ENCODE results near the gene SLCO2B1. TPM values are rescaled to one million over a fixed set of nuclear protein-coding genes. Genes with fewer than 3 reads are reported as not detected.

The SLCO2B1 gene
- total and polyA plus RNA-seq, 3 experiments from 2014 or later: 0.98 to 1.3 TPM; not detected in 1

DNA sequence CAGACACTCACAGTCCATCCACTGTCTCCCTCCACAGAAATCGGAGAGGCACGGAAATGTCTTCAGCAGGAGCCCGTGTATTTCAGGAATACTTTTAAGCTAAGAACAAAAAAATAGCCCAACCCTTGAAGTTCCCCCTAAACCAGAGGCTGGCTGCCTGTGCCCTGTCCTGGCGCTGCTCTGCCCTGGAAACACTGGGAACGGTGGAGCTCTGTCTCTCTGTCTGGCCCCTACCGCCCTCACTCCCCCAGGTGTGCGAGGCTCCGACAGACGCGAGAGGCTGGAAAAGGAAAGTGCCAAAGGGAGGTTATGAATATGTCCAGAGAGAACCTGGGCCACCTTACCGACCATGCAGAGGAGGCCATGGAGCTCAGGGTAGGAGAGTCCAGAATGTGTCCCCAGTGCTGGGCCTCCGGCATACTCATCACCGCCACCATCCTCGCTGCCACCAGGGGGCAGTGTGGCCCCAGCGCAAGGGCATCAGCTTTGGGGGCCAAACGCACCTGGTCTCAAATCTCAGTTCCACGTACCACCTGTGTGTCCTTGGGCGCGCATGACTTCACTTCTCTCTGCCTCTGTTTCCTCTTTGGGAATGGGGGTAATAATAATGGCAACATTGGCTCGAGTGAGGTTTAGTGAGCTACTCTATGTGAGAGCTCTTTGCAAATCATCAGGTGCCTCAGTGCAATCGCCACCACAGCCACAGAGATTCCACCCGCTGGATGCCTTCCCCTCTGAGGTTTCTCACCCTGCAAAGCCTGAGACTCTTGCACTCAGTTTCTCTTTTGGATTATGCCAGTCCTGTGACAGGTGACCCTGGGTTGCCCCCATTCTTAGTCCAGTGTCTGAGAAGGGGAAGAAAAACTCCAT, 10.4 kb upstream of the SLCO2B1 start:
- ChIA-PET POLR2A (interaction anchor here (0.8 to 1.8 kb wide), 3 partner anchors 64 to 108 kb away, joined by 4 to 5 read pairs (median 4); no protein-coding TSS in a partner anchor), CTCF (interaction anchor here (0.7 to 18.8 kb wide), 32 partner anchors 8 to 248 kb away, joined by 3 to 419 read pairs (median 4); partner anchors contain the start of gene TPBGL)
- no peaks in the 10 kb centered on the region for H3K27me3 ChIP-seq (ENCODE audit: insufficient read depth, low read length, poor library complexity, severe bottlenecking)
- no peaks in the 10 kb centered on the region for H3K9me3 ChIP-seq (ENCODE audit: low read length)
- Mint-ChIP-seq H3K4me3 (peak overlapping the region in 1 of 7 donors; percentile 13), H3K27ac (peak overlapping the region in 5 of 8 donors; percentile 14 to 95 (median 67)), H3K4me1 (peaks cover 39 to 41% (median 39%) of the 10 kb centered on the region in 3 donors), H3K9me3 (peaks cover 0 to 2% (median 0%) of the 10 kb centered on the region in 5 donors), H3K27me3 (peaks cover 3 to 8% of the 10 kb centered on the region in 2 donors), H3K36me3 (no peaks in the 10 kb centered on the region)
- H3K27ac ChIP-seq (ENCODE audit: low read depth, low read length): no peak overlapping the region
- H3K36me3 ChIP-seq (ENCODE audit: insufficient read depth, low read length): no peaks in the 10 kb centered on the region
- peaks cover 37% of the 10 kb centered on the region for H3K4me1 ChIP-seq (ENCODE audit: insufficient read depth, low read length)
- peak; percentile 62 to 85 (median 72) for DNase-seq
- H3K4me3 ChIP-seq (ENCODE audit: low read length): no peak overlapping the region

DNA sequence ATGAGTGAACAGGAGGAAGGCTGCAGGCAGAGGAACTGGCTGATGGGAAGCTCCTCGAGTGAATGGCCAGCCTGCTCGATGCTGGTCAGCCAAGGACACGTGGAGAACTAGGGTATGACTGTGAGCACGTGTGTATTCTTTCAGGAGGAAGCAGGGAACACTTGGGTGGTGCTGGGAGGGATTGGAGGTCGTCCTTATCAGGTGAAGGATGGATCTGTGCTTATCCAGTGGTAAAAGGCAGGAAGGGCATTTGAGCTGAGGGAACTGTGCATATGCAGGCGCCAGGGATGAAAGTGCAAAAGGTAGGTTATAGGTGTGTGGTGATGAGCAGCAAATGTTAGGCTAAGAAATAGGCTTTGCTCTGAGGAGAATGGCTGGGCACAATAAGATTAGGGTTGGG, 9.7 kb upstream of the SLCO2B1 start:
- Mint-ChIP-seq H3K27ac (peak overlapping the region in 6 of 8 donors; percentile 27 to 78 (median 60)), H3K36me3 (no peaks in the 10 kb centered on the region), H3K9me3 (peaks cover 0 to 2% (median 0%) of the 10 kb centered on the region in 5 donors), H3K27me3 (peaks cover 3 to 8% of the 10 kb centered on the region in 2 donors), H3K4me1 (peaks cover 39 to 42% (median 40%) of the 10 kb centered on the region in 3 donors), H3K4me3 (no peak overlapping the region)
- H3K27ac ChIP-seq (ENCODE audit: low read depth, low read length): no peak overlapping the region
- peaks cover 37% of the 10 kb centered on the region for H3K4me1 ChIP-seq (ENCODE audit: insufficient read depth, low read length)
- no peak for DNase-seq
- H3K27me3 ChIP-seq (ENCODE audit: insufficient read depth, low read length, poor library complexity, severe bottlenecking): no peaks in the 10 kb centered on the region
- no peaks in the 10 kb centered on the region for H3K36me3 ChIP-seq (ENCODE audit: insufficient read depth, low read length)
- ChIA-PET POLR2A (interaction anchor here (1.0 to 1.8 kb wide), 2 partner anchors 64 to 108 kb away, joined by 4 to 5 read pairs; no protein-coding TSS in a partner anchor), CTCF (interaction anchor here (0.8 to 18.8 kb wide), 31 partner anchors 9 to 247 kb away, joined by 3 to 419 read pairs (median 5); partner anchors contain the start of gene TPBGL)
- no peak overlapping the region for H3K4me3 ChIP-seq (ENCODE audit: low read length)
- H3K9me3 ChIP-seq (ENCODE audit: low read length): no peaks in the 10 kb centered on the region

DNA sequence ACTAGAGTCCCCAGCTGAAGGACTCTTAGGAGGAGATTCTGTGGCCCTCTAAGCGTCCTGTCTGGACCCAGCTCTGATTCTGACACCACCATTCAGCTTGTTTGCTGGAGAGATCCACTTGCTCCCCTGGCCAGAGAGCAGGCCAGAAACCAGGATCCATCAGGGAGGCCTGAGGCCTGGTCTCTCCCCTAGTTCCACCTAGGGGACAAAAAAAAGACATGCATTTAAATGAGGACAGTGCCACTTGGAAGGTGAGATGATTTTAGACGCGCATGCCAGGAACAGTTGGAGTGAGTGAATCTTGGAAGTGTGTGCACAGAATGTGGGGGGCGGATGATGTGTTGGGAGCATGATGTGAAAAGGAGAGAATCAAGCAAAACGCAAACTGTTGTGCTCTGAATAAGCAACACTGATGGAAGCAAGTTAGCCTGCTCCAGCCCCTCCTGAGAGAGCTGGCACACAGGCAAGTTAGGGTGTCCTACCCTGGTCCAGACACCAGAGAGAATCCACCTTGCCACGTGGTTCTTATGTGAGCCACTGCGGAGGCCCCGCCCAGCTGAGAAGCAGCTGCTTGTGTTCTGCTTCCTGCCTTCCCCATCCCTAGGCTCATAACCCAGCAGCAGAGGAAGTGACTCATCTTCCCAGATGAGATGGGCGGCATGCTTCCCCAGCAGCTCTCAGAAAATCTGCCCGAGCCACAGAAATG, 8.0 kb upstream of the SLCO2B1 start:
- H3K27ac Mint-ChIP-seq: peak overlapping the region; percentile 57 to 95 (median 78)
- Histone ChIP-seq H3K27me3 (ENCODE audit: insufficient read depth, low read length, poor library complexity, severe bottlenecking) (no peaks in the 10 kb centered on the region), H3K36me3 (ENCODE audit: insufficient read depth, low read length) (no peaks in the 10 kb centered on the region), H3K9me3 (ENCODE audit: low read length) (no peaks in the 10 kb centered on the region), H3K4me1 (ENCODE audit: insufficient read depth, low read length) (peaks cover 37% of the 10 kb centered on the region), H3K27ac (ENCODE audit: low read depth, low read length) (peak overlapping the region; percentile 10), H3K4me3 (ENCODE audit: low read length) (peak overlapping the region; percentile 16)
- peak; percentile 43 to 78 (median 46) for DNase-seq
- CTCF ChIA-PET: interaction anchor here (0.8 to 18.8 kb wide), 12 partner anchors 9 to 241 kb away, joined by 3 to 419 read pairs (median 10); partner anchors contain the start of gene TPBGL
- H3K36me3 Mint-ChIP-seq: no peaks in the 10 kb centered on the region
- H3K27me3 Mint-ChIP-seq: peaks cover 2% of the 10 kb centered on the region in 2 donors
- POLR2A ChIA-PET: interaction anchor here (1.3 kb wide), 1 partner anchor 106 kb away, joined by 3 read pairs; no protein-coding TSS in a partner anchor
- peaks cover 0 to under 1% (median 0%) of the 10 kb centered on the region in 5 donors for H3K9me3 Mint-ChIP-seq
- H3K4me1 Mint-ChIP-seq: peaks cover 39 to 42% (median 40%) of the 10 kb centered on the region in 3 donors
- peak overlapping the region in 6 of 7 donors; percentile 22 to 78 (median 71) for H3K4me3 Mint-ChIP-seq

DNA sequence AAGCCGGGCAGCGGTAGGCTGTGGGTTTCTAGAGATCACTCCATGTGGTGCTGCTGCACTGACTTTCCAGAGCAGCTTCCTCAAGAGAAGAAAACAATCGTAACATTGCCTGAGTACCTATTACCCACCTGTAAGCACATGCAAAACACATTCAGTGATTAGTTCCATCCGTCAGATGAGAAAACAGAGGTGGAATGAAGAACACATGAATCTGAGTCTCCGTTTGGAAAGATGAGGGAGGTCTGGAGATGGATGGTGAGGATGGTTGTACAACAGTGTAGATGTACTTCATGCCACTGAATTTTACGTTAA, 7.5 kb upstream of the SLCO2B1 start:
- ChIA-PET CTCF (interaction anchor here (0.8 to 18.8 kb wide), 11 partner anchors 9 to 214 kb away, joined by 3 to 419 read pairs (median 6); partner anchors contain the start of gene TPBGL), POLR2A (interaction anchor here (1.3 kb wide), 1 partner anchor 105 kb away, joined by 3 read pairs; no protein-coding TSS in a partner anchor)
- peak overlapping the region; percentile 57 to 95 (median 78) for H3K27ac Mint-ChIP-seq

DNA sequence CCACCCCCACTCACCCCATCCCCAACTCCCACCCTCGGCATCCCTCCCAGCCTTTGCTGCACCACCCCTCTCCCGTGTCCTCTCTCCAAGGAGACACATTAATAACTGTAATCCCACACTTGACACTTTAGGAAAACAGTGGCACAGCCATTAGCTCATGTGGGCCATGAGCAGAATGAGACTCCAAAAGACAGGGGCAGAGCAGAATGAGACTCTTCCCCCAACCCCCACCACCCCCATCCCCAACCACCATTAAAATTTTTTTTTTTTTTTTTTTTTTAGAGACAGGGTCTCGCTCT, 6.2 kb upstream of the SLCO2B1 start:
- Mint-ChIP-seq H3K27me3 (no peaks in the 10 kb centered on the region), H3K27ac (peak overlapping the region in 1 of 8 donors; percentile 41), H3K4me3 (no peak overlapping the region), H3K36me3 (no peaks in the 10 kb centered on the region), H3K9me3 (no peaks in the 10 kb centered on the region), H3K4me1 (peaks cover 39 to 42% (median 40%) of the 10 kb centered on the region in 3 donors)
- no peak overlapping the region for H3K4me3 ChIP-seq (ENCODE audit: low read length)
- ChIA-PET CTCF (interaction anchor here (1.0 to 18.8 kb wide), 7 partner anchors 10 to 240 kb away, joined by 3 to 419 read pairs (median 64); partner anchors contain the start of gene TPBGL), POLR2A (no interaction called here)
- no peaks in the 10 kb centered on the region for H3K27me3 ChIP-seq (ENCODE audit: insufficient read depth, low read length, poor library complexity, severe bottlenecking)
- no peak for DNase-seq
- no peaks in the 10 kb centered on the region for H3K36me3 ChIP-seq (ENCODE audit: insufficient read depth, low read length)
- H3K27ac ChIP-seq (ENCODE audit: low read depth, low read length): no peak overlapping the region
- H3K4me1 ChIP-seq (ENCODE audit: insufficient read depth, low read length): peaks cover 37% of the 10 kb centered on the region
- no peaks in the 10 kb centered on the region for H3K9me3 ChIP-seq (ENCODE audit: low read length)

More for the DNA sequence above, 7.5 kb upstream of the SLCO2B1 start:
- no peaks in the 10 kb centered on the region for H3K9me3 Mint-ChIP-seq
- peak overlapping the region in 6 of 7 donors; percentile 21 to 78 (median 71) for H3K4me3 Mint-ChIP-seq
- H3K36me3 Mint-ChIP-seq: no peaks in the 10 kb centered on the region
- peak overlapping the region; percentile 16 for H3K4me3 ChIP-seq (ENCODE audit: low read length)
- H3K27me3 Mint-ChIP-seq: no peaks in the 10 kb centered on the region
- H3K27me3 ChIP-seq (ENCODE audit: insufficient read depth, low read length, poor library complexity, severe bottlenecking): no peaks in the 10 kb centered on the region
- H3K27ac ChIP-seq (ENCODE audit: low read depth, low read length): peak overlapping the region; percentile 10
- no peaks in the 10 kb centered on the region for H3K36me3 ChIP-seq (ENCODE audit: insufficient read depth, low read length)
- peaks cover 37% of the 10 kb centered on the region for H3K4me1 ChIP-seq (ENCODE audit: insufficient read depth, low read length)
- H3K4me1 Mint-ChIP-seq: peaks cover 39 to 42% (median 40%) of the 10 kb centered on the region in 3 donors
- no peaks in the 10 kb centered on the region for H3K9me3 ChIP-seq (ENCODE audit: low read length)
- no peak for DNase-seq

DNA sequence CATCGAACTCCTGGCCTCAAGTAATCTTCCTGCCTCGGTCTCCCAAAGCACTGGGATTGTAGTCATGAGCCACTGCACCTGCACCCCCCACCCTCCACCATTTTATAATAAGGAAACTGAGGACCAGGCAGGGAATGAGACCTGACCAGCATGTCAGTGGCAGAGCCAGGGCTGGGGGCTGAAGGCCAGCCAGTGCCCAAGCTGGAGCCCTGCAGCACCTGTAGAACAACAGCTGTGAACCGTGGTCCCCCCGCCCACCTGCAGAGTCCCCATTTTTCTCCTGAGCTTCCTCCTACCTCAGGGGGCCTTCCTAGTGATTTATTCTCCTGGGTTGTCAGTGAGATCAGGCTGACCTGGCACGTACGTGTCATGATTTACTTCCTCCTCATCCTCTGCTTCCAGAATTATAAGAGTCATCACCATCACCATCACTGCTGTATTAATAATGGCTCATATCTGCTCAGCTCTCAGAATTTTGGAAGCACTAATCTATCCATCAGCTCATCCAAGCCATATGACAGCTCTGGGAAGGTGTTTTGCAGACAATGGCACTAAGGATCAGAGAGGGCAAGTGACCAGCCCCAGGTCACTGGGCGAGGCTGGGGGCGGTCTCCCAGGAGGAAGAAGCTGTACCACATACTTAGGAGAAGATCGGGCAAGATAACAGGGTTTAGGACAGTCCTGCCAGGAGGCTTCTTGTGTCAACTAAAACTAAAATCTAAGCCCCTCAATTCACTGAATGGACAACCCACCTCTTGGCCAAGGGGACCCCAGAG, 5.5 kb upstream of the SLCO2B1 start:
- Mint-ChIP-seq H3K27me3 (peaks cover 0 to under 1% of the 10 kb centered on the region in 2 donors), H3K9me3 (no peaks in the 10 kb centered on the region), H3K36me3 (no peaks in the 10 kb centered on the region), H3K4me1 (peaks cover 39 to 41% (median 39%) of the 10 kb centered on the region in 3 donors), H3K4me3 (no peak overlapping the region), H3K27ac (peak overlapping the region in 1 of 8 donors; percentile 61)
- Histone ChIP-seq H3K27ac (ENCODE audit: low read depth, low read length) (no peak overlapping the region), H3K36me3 (ENCODE audit: insufficient read depth, low read length) (no peaks in the 10 kb centered on the region), H3K9me3 (ENCODE audit: low read length) (no peaks in the 10 kb centered on the region), H3K4me3 (ENCODE audit: low read length) (no peak overlapping the region), H3K4me1 (ENCODE audit: insufficient read depth, low read length) (peaks cover 35% of the 10 kb centered on the region), H3K27me3 (ENCODE audit: insufficient read depth, low read length, poor library complexity, severe bottlenecking) (no peaks in the 10 kb centered on the region)
- no peak for DNase-seq
- CTCF ChIA-PET: interaction anchor here (1.0 to 18.8 kb wide), 6 partner anchors 9 to 239 kb away, joined by 3 to 419 read pairs (median 115); partner anchors contain the start of gene TPBGL
- POLR2A ChIA-PET: no interaction called here

DNA sequence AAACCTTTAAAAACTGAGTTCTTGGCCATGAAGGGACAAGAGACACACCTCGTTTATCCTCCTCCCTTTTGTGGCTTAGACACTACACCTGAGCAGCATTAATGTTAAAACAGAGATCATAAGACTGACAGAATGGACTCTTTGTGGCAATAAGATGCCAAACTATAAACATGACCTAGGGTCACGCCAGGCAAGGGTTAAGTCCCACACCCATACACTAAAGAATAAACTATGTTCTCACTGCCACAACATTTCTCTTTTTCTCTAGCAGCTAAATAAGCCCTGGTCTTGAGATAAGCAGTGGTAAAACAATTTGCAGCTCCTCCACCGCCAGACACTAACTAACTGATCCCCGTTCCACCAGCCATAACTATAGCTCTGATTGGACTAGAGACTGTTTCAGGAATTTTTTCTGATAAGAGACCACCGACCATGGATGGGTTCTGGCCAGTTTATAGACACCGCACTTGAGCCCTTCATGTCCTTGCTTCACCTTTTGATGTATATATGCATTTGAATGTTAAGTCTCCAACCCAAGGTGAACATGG, 4.9 kb upstream of the SLCO2B1 start:
- Histone ChIP-seq H3K36me3 (ENCODE audit: insufficient read depth, low read length) (no peaks in the 10 kb centered on the region), H3K4me1 (ENCODE audit: insufficient read depth, low read length) (peaks cover 28% of the 10 kb centered on the region), H3K9me3 (ENCODE audit: low read length) (no peaks in the 10 kb centered on the region), H3K27ac (ENCODE audit: low read depth, low read length) (no peak overlapping the region), H3K4me3 (ENCODE audit: low read length) (no peak overlapping the region), H3K27me3 (ENCODE audit: insufficient read depth, low read length, poor library complexity, severe bottlenecking) (no peaks in the 10 kb centered on the region)
- Mint-ChIP-seq H3K9me3 (no peaks in the 10 kb centered on the region), H3K36me3 (no peaks in the 10 kb centered on the region), H3K27ac (no peak overlapping the region), H3K4me3 (no peak overlapping the region), H3K27me3 (peaks cover 0 to 6% of the 10 kb centered on the region in 2 donors), H3K4me1 (peaks cover 32 to 35% (median 33%) of the 10 kb centered on the region in 3 donors)
- ChIA-PET POLR2A (no interaction called here), CTCF (interaction anchor here (1.0 to 18.8 kb wide), 5 partner anchors 13 to 129 kb away, joined by 3 to 419 read pairs (median 166); partner anchors contain the start of gene TPBGL)
- no peak for DNase-seq

All from CD8-positive, alpha-beta memory T cell (primary cell).